ENCODE data around the gene SSUH2. TPM values are rescaled to one million over a fixed set of nuclear protein-coding genes. Genes with fewer than 3 reads are reported as not detected.
A peak's percentile ranks its signal among the peaks of the same experiment; 100 is the strongest.

Gene SSUH2
- total RNA-seq, 4 donors from 2014 or later: 0.62 TPM; not detected in 3

GRCh38 chr3:8619548-8619947, 25.1 kb downstream of the SSUH2 start:
- Histone ChIP-seq H3K27ac (no peak overlapping the region), H3K4me1 (peaks cover 14% of the 10 kb centered on the region), H3K4me3 (no peak overlapping the region), H3K9me3 (peaks cover 7% of the 10 kb centered on the region), H3K36me3 (no peaks in the 10 kb centered on the region), H3K27me3 (no peaks in the 10 kb centered on the region)
- DNase-seq (ENCODE audit: low spot score in 2 of 2): peak; percentile 35 to 40
- 79% methylated on average over 7 of the region's 7 CpGs for WGBS
- TF ChIP-seq, protein P1, sequence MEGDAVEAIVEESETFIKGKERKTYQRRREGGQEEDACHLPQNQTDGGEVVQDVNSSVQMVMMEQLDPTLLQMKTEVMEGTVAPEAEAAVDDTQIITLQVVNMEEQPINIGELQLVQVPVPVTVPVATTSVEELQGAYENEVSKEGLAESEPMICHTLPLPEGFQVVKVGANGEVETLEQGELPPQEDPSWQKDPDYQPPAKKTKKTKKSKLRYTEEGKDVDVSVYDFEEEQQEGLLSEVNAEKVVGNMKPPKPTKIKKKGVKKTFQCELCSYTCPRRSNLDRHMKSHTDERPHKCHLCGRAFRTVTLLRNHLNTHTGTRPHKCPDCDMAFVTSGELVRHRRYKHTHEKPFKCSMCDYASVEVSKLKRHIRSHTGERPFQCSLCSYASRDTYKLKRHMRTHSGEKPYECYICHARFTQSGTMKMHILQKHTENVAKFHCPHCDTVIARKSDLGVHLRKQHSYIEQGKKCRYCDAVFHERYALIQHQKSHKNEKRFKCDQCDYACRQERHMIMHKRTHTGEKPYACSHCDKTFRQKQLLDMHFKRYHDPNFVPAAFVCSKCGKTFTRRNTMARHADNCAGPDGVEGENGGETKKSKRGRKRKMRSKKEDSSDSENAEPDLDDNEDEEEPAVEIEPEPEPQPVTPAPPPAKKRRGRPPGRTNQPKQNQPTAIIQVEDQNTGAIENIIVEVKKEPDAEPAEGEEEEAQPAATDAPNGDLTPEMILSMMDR (IDR thresholded peaks at IDR 0.05): no peak
- no peak for TF ChIP-seq EP300 (IDR thresholded peaks at IDR 0.05)
- no peak for TF ChIP-seq POLR2A (IDR thresholded peaks at IDR 0.05)
- TF ChIP-seq POLR2AphosphoS5 (IDR thresholded peaks at IDR 0.05): no peak

DNA sequence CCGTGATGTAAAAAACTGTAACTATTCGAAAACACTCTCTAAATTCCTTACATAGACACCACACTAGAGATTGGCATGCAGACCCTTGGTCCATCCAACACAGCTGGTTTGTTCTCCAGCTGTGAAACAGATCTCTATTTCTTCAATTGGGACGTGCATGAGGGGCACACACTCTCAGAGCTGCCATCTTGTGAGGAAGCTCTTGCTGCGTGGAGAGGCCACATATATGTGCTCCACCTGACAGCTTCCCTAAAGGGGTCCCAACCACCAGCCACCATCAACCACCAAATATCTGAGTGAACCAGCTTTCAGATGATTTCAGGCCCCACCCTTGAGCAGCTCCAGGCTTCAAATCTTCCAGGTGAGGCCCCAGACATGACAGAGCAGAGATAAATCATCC, 25.6 kb downstream of the SSUH2 start:
- TF ChIP-seq POLR2A (IDR thresholded peaks at IDR 0.05) (no peak), EP300 (IDR thresholded peaks at IDR 0.05) (no peak), POLR2AphosphoS5 (IDR thresholded peaks at IDR 0.05) (no peak)
- TF ChIP-seq, protein P1 (IDR thresholded peaks at IDR 0.05): no peak
- Histone ChIP-seq H3K4me3 (no peak overlapping the region), H3K27ac (no peak overlapping the region), H3K27me3 (no peaks in the 10 kb centered on the region), H3K36me3 (no peaks in the 10 kb centered on the region), H3K9me3 (peaks cover 7% of the 10 kb centered on the region), H3K4me1 (peaks cover 14% of the 10 kb centered on the region)
- DNase-seq (ENCODE audit: low spot score in 2 of 2): peak; percentile 15 to 26
- 100% methylated on average over 3 of the region's 4 CpGs for WGBS

DNA sequence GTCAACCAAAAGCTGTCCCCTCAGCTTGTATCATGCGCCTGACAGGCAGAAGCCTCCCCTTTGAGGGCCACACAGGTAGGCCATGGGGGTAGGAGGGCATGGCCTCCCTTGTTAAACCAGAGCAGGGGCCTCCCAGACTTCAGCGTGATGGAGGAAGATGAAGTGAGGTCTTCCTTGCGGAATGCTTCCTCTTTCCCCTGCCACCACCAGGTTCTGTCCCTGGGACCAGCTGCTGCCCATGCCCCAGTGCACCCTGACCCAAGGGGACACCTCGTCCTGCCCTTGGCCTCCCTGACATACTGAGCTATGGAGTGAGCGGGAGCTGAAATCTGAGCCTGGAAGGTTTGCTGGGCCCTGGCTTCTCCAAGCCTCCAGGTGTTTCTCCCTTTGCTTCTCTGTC, 26.7 kb downstream of the SSUH2 start:
- no peaks in the 10 kb centered on the region for H3K36me3 ChIP-seq
- no peaks in the 10 kb centered on the region for H3K27me3 ChIP-seq
- no peak overlapping the region for H3K27ac ChIP-seq
- peaks cover 7% of the 10 kb centered on the region for H3K9me3 ChIP-seq
- H3K4me1 ChIP-seq: peaks cover 8% of the 10 kb centered on the region
- DNase-seq (ENCODE audit: low spot score in 2 of 2): peak in 1 of 2 donors; percentile 18
- no peak overlapping the region for H3K4me3 ChIP-seq
- 97% methylated on average over 5 of the region's 5 CpGs for WGBS
- TF ChIP-seq POLR2AphosphoS5 (IDR thresholded peaks at IDR 0.05) (no peak), POLR2A (IDR thresholded peaks at IDR 0.05) (no peak), EP300 (IDR thresholded peaks at IDR 0.05) (no peak)
- TF ChIP-seq, protein P1 (IDR thresholded peaks at IDR 0.05): no peak

DNA sequence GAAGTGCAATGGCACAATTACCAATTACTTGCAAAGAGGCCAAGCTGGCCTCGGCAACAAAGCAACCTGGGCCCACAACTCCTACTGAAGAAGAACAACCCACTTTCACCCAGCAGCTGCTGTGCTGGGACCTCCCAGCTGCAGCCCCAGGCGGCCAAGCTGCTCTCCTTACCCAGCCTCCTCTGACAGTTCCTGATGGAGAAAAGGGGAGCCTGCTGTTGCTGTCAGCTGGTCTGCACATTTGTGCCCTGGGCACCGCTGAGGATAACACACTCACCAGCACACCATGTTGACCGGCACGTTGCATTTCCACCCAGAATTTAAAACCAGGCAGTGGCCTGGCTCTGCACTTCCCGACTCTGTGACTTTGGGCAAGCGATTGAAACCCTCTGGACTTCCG, 33.6 kb downstream of the SSUH2 start:
- Histone ChIP-seq H3K27me3 (no peaks in the 10 kb centered on the region), H3K36me3 (no peaks in the 10 kb centered on the region), H3K4me1 (peaks cover 22% of the 10 kb centered on the region), H3K4me3 (no peak overlapping the region), H3K9me3 (no peaks in the 10 kb centered on the region), H3K27ac (no peak overlapping the region)
- DNase-seq (ENCODE audit: low spot score in 2 of 2): peak in 1 of 2 donors; percentile 30
- TF ChIP-seq POLR2AphosphoS5 (IDR thresholded peaks at IDR 0.05) (no peak), POLR2A (IDR thresholded peaks at IDR 0.05) (no peak), EP300 (IDR thresholded peaks at IDR 0.05) (no peak)
- TF ChIP-seq, protein P1 (IDR thresholded peaks at IDR 0.05): no peak
- WGBS: 82% methylated on average over 8 of the region's 8 CpGs

DNA sequence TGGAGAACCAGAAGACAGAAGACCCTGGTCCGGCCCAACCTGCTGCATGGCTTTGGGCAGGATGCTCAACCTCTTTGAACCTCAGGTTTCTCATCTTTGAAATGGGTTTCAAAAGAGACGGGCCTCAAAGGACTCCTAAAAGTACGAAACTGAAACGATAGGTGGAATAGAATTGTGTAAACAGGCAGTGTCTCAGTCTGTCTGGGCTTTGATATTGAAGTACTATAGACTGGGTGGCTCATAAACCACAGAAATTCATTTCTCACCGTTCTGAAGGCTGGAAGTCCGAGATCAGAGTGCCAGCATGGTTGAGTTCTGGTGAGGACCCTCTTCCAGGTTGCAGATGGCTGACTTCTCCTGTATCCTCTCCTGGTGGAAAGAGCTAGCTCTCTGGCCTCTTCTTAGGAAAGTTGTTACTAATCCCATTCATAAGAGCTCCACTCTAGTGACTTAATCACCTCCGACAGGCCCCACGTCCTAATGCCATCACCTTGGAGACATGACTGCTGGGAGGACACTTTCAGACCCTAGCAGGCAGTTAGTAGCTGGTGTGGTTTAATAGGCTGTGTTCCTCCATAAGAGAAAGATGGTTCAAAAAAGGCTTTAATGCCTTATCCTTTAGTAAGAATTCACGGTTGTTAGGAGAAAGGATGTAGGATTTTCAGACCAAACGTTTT, 35.7 kb downstream of the SSUH2 start:
- no peaks in the 10 kb centered on the region for H3K9me3 ChIP-seq
- H3K27ac ChIP-seq: no peak overlapping the region
- TF ChIP-seq, protein P1 (IDR thresholded peaks at IDR 0.05): no peak
- no peak for TF ChIP-seq POLR2AphosphoS5 (IDR thresholded peaks at IDR 0.05)
- TF ChIP-seq EP300 (IDR thresholded peaks at IDR 0.05): no peak
- TF ChIP-seq POLR2A (IDR thresholded peaks at IDR 0.05): no peak
- 87% methylated on average over 10 of the region's 10 CpGs for WGBS
- no peaks in the 10 kb centered on the region for H3K36me3 ChIP-seq
- peak in 1 of 2 donors; percentile 16 for DNase-seq (ENCODE audit: low spot score in 2 of 2)
- no peak overlapping the region for H3K4me3 ChIP-seq
- no peaks in the 10 kb centered on the region for H3K27me3 ChIP-seq
- H3K4me1 ChIP-seq: peaks cover 25% of the 10 kb centered on the region

All from suprapubic skin (tissue), 4 donors.